Testis (tissue), 3 donors: ENCODE results near the gene EDAR. TPM values are rescaled to one million over a fixed set of nuclear protein-coding genes. Genes with fewer than 3 reads are reported as not detected.

ENCODE experiments used
- DNase-seq: peaks from one replicate; pipeline ENCODE4 v3.0.0-alpha.2; 2019
- H3K27ac ChIP-seq, 2 donors: fragments of 200-600 bp; sonication (generic); one replicate each; pipeline ENCODE4 v1.5.1; 2019
- H3K27me3 ChIP-seq: fragments of 200-600 bp; sonication (generic); one replicate; pipeline ENCODE4 v1.5.1; 2019
- H3K36me3 ChIP-seq: fragments of 200-600 bp; sonication (generic); one replicate; pipeline ENCODE4 v1.5.1; 2017; ENCODE audit warnings: low read depth; ENCODE audit errors: missing control alignments
- H3K4me1 ChIP-seq: fragments of 200-600 bp; sonication (generic); one replicate; pipeline ENCODE4 v1.5.1; 2019
- H3K4me3 ChIP-seq, 2 donors: fragments of 200-600 bp; sonication (generic); one replicate each; pipeline ENCODE4 v1.5.1; 2017 to 2019
- H3K9me3 ChIP-seq: fragments of 200-600 bp; sonication (generic); one replicate; pipeline ENCODE4 v1.5.1; 2017
- CTCF ChIP-seq, 3 experiments: fragments of 450-650 bp in 2 of 3; fragments of 200-600 bp in 1 of 3; sonication (generic) in 1 of 3; IDR thresholded peaks; one replicate each; pipeline ENCODE4 v1.5.1; 2016 to 2019; ENCODE audit warnings: antibody characterized with exemption in 3 of 3, mild to moderate bottlenecking in 2 of 3, moderate library complexity in 1 of 3
- POLR2A ChIP-seq: fragments of 450-650 bp; IDR thresholded peaks from one replicate; pipeline ENCODE4 v1.6.1; 2017; ENCODE audit warnings: antibody characterized with exemption, mild to moderate bottlenecking, moderate library complexity
- WGBS, 2 donors: methylation state at CpG; one replicate each; pipeline ENCODE4 v1.1.5; 2018; 5-methylcytosine and 5-hydroxymethylcytosine counted together
- intact Hi-C: fragments of 100-400 bp; cut with DNase I; formaldehyde crosslinking; loops from one replicate; pipeline ENCODE4 v1.15.1; 2023; ENCODE audit warnings: low total_unique reads
- polyA plus RNA-seq: library from polyadenylated mRNA; stranded (reverse); fragments of 350-450 nt; fragmentation: Illumina TruSeq; extraction: RNeasy Lipid Tissue Mini Kit (QIAGEN cat#74804); gene quantifications from one replicate; pipeline ENCODE4 v1.2.3, GENCODE V29; 2014; ENCODE audit warnings: low read depth, low replicate concordance; ENCODE audit not compliant: insufficient read depth
- total RNA-seq, 2 donors: library from RNA; depleted of rRNA; stranded (reverse); fragments of >200 nt; gene quantifications; one replicate each; pipeline ENCODE4 v1.2.3, GENCODE V29; 2016

Gene EDAR
- total and polyA plus RNA-seq, 3 donors from 2014 or later, result 0.30 to 0.74 (median 0.39) TPM

DNA sequence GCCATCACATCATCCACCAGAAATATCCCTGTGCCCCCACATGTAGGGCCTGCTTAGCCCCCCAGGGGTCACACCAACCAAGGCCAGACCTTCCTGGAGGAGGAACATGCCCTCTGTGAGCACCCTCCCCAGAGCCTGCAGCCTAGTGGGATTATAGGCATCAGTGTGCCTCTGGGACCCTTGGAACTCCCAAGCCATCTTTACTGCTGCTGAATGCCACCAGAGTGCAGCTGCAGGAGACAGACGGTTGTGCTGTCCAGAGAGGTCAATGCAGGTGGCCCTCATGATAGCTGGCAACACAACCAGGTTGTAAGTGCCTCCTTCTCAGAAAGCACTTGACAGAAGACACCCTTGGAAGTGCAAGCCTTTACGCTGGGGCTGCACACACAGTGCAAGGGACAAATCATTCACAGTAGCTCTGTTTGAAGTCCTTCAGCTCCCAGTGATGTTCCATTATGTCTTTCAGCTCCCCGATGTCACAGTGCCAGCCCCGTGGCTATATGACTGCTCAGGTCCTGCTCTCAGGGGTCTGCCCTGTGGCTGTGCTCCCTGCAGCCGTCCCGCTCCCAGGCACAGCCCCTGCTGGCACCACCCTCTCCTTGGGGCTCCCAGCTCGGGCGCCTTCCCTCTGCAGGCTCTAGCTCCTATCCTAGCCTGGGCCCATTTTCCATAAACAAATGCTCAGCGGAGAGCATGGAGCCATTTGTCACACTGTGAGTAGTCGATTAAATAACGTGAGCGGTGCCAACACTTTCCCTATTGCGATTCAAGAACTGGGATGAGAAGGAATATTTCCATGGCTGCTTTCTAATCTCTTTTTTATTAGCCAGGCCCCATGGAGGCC lies 65.1 kb downstream of the EDAR start:
- no peaks in the 10 kb centered on the region for H3K9me3 ChIP-seq
- WGBS, 2 donors, result 88 to 93% methylated on average over 7 to 13 of the region's 13 CpGs
- intact Hi-C loops, result no loop called here
- H3K4me1 ChIP-seq, result no peaks in the 10 kb centered on the region
- no peak overlapping the region for H3K27ac ChIP-seq
- TF ChIP-seq CTCF (IDR thresholded peaks at IDR 0.05) (no peak), POLR2A (no peak)
- no peaks in the 10 kb centered on the region for H3K27me3 ChIP-seq
- no peak overlapping the region for H3K4me3 ChIP-seq
- H3K36me3 ChIP-seq, result no peaks in the 10 kb centered on the region
- no peak for DNase-seq

- intact Hi-C loops, result no loop called here
- Histone ChIP-seq H3K27ac (no peak overlapping the region), H3K4me1 (no peaks in the 10 kb centered on the region), H3K27me3 (no peaks in the 10 kb centered on the region), H3K9me3 (no peaks in the 10 kb centered on the region), H3K4me3 (no peak overlapping the region), H3K36me3 (no peaks in the 10 kb centered on the region)
- TF ChIP-seq CTCF (IDR thresholded peaks at IDR 0.05) (no peak), POLR2A (no peak)
- WGBS, 2 donors, result 87 to 90% methylated on average over 10 to 12 of the region's 12 CpGs
- DNase-seq, result no peak
These were observed 65.9 kb downstream of the EDAR start for GRCh38 chr2:108923019-108923700.

DNA sequence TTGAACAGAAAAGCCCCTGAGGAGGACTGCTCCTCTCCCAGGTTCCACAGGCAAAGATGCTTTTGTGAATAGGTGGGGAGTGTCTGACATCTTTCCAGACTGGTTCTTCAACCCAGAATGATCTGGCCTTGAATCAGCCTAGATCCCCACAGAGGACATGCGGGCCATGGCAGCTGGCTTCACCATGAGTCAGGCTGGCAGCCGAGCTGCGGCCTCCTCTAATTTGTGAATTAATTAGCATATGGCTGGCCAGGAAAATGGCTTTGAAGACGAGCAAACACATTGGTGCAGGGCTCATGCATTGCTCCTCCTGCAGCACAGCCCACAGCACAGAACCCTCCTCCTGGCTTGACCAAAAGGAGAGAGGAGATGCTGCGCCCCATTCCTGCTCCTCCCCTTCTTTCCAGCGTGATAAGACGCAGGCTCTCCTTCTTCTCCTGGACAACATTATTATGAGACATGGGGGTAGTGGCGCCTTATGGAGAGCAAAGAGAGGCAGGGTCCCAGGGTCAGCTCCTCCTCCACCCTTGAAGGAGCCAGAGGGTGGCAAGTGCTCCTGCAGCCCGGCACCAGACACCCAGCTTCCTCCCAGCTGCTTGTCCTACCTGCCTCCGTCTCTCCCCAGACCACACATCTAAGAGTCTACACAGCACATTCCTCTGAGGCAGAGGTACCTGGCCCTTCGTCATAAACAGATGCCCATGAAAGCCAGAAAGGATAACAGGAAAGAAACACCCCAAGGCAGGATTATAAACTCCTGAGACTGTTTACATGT lies 66.7 kb downstream of the EDAR start:
- H3K4me3 ChIP-seq, result no peak overlapping the region
- H3K36me3 ChIP-seq, result no peaks in the 10 kb centered on the region
- intact Hi-C loops, result no loop called here
- H3K27ac ChIP-seq, result no peak overlapping the region
- H3K9me3 ChIP-seq, result no peaks in the 10 kb centered on the region
- H3K27me3 ChIP-seq, result no peaks in the 10 kb centered on the region
- DNase-seq, result no peak
- TF ChIP-seq CTCF (IDR thresholded peaks at IDR 0.05), result no peak
- TF ChIP-seq POLR2A, result no peak
- peaks cover 4% of the 10 kb centered on the region for H3K4me1 ChIP-seq
- 70 to 76% methylated on average over 9 to 11 of the region's 11 CpGs for WGBS, 2 donors

GRCh38 chr2:108921096-108922030 lies 67.7 kb downstream of the EDAR start:
- no peak for DNase-seq
- Histone ChIP-seq H3K27me3 (no peaks in the 10 kb centered on the region), H3K27ac (no peak overlapping the region), H3K4me3 (no peak overlapping the region), H3K4me1 (peaks cover 7% of the 10 kb centered on the region), H3K36me3 (no peaks in the 10 kb centered on the region), H3K9me3 (no peaks in the 10 kb centered on the region)
- WGBS, 2 donors, result 82 to 85% methylated on average over 10 to 15 of the region's 16 CpGs
- intact Hi-C loops, result no loop called here
- TF ChIP-seq CTCF (IDR thresholded peaks at IDR 0.05) (no peak), POLR2A (no peak)
